Measurements from ENCODE around the gene NPDC1.

DNA sequence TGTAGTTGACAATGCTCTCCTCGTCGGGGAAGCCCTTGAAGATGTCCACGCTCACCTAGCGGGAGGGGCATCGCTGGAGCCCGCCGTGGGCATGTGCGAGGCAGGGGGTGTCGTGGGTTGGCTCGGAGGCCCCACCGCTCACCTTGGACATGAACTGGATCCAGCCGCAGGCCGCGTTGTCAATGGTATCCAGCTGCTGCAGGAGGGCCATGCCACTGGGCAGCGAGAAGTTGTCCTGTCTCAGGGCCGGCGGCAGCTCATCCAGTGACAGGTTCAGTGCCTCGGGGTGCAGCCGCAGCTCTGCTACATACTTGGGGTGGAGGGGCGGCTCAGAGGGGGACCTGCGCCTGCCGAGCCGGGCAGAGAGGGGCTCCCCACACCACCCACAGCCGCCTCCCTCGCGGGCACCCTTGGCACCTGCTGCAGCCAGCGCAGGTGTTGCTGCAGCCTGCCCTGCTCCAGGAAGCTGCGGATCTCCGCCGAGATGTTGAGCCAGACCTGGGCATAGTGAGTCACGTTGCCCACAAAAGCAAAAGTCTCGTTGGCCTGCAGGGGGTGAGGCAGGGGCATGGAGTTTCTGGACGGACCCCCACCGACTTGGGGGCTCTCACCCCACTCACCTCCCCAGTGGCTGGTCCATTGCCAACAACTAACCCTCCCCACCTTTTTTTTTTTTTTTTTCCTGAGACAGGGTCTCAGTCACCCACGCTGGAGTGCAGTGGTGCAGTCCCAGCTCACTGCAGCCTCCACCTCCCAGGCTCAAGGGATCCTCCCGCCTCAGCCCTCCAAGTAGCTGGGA is 27.0 kb downstream of the NPDC1 start:
- TF ChIP-seq, protein P1, sequence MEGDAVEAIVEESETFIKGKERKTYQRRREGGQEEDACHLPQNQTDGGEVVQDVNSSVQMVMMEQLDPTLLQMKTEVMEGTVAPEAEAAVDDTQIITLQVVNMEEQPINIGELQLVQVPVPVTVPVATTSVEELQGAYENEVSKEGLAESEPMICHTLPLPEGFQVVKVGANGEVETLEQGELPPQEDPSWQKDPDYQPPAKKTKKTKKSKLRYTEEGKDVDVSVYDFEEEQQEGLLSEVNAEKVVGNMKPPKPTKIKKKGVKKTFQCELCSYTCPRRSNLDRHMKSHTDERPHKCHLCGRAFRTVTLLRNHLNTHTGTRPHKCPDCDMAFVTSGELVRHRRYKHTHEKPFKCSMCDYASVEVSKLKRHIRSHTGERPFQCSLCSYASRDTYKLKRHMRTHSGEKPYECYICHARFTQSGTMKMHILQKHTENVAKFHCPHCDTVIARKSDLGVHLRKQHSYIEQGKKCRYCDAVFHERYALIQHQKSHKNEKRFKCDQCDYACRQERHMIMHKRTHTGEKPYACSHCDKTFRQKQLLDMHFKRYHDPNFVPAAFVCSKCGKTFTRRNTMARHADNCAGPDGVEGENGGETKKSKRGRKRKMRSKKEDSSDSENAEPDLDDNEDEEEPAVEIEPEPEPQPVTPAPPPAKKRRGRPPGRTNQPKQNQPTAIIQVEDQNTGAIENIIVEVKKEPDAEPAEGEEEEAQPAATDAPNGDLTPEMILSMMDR (IDR thresholded peaks at IDR 0.05) = no peak
- TF ChIP-seq EZH2 (IDR thresholded peaks at IDR 0.05) = no peak
